ENCODE data around the gene TSPAN4. TPM values are rescaled to one million over a fixed set of nuclear protein-coding genes. Genes with fewer than 3 reads are reported as not detected.

Gene TSPAN4
- total and polyA plus RNA-seq, 4 donors = 27.2 to 151 (median 78.6) TPM

GRCh38 chr11:870418-870817 is 27.8 kb downstream of the TSPAN4 start:
- H3K4me3 ChIP-seq (ENCODE audit: low read depth, low read length) = no peak overlapping the region
- 91% methylated on average over 8 of the region's 8 CpGs for WGBS (ENCODE audit: insufficient coverage)
- no peak for DNase-seq (ENCODE audit: low read depth in 4 of 6, low spot score in 6 of 6)
- no peaks in the 10 kb centered on the region for H3K27me3 ChIP-seq (ENCODE audit: control insufficient read depth, insufficient read depth, low read length)
- H3K4me1 ChIP-seq (ENCODE audit: control insufficient read depth, insufficient read depth, low read length) = no peaks in the 10 kb centered on the region
- H3K27ac ChIP-seq (ENCODE audit: low read depth, low read length) = no peak overlapping the region
- no peaks in the 10 kb centered on the region for H3K9me3 ChIP-seq (ENCODE audit: control insufficient read depth, insufficient read depth, low read length)
- H3K36me3 ChIP-seq (ENCODE audit: control insufficient read depth, insufficient read depth, low read length) = peaks cover 92% of the 10 kb centered on the region

DNA sequence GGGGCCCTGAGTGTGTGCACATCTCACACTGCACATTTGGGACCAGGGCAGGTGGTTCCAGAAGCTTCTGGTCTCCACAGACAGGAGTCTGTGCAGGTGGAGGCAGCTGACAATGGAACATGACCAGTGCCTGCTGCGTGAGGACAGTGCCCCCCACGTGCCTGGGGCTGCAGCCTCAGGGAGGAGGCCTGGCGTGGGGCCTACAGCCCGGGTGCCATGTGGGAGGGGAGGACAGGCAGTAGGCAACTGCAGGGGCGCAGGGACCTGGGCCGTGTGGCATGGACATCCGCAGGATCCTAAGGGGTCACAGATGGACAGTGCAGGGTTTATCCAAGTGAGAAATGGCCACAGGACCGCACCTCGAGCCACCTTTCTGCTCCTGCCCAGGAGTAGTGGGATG is 28.8 kb downstream of the TSPAN4 start:
- WGBS (ENCODE audit: insufficient coverage) = 73% methylated on average over 9 of the region's 9 CpGs
- Histone ChIP-seq H3K27ac (ENCODE audit: low read depth, low read length) (no peak overlapping the region), H3K27me3 (ENCODE audit: control insufficient read depth, insufficient read depth, low read length) (no peaks in the 10 kb centered on the region), H3K4me3 (ENCODE audit: low read depth, low read length) (no peak overlapping the region), H3K9me3 (ENCODE audit: control insufficient read depth, insufficient read depth, low read length) (no peaks in the 10 kb centered on the region), H3K36me3 (ENCODE audit: control insufficient read depth, insufficient read depth, low read length) (peaks cover 92% of the 10 kb centered on the region), H3K4me1 (ENCODE audit: control insufficient read depth, insufficient read depth, low read length) (peaks cover 6% of the 10 kb centered on the region)
- DNase-seq (ENCODE audit: low read depth in 4 of 6, low spot score in 6 of 6) = no peak

- Histone ChIP-seq H3K9me3 (ENCODE audit: control insufficient read depth, insufficient read depth, low read length) (no peaks in the 10 kb centered on the region), H3K27ac (ENCODE audit: low read depth, low read length) (no peak overlapping the region), H3K27me3 (ENCODE audit: control insufficient read depth, insufficient read depth, low read length) (no peaks in the 10 kb centered on the region), H3K4me1 (ENCODE audit: control insufficient read depth, insufficient read depth, low read length) (peaks cover 14% of the 10 kb centered on the region), H3K36me3 (ENCODE audit: control insufficient read depth, insufficient read depth, low read length) (peaks cover 89% of the 10 kb centered on the region), H3K4me3 (ENCODE audit: low read depth, low read length) (no peak overlapping the region)
- WGBS (ENCODE audit: insufficient coverage) = 92% methylated on average over 8 of the region's 9 CpGs
- no peak for DNase-seq (ENCODE audit: low read depth in 4 of 6, low spot score in 6 of 6)
Measured at GRCh38 chr11:872799-873198, 30.1 kb downstream of the TSPAN4 start.

- Histone ChIP-seq H3K4me1 (ENCODE audit: control insufficient read depth, insufficient read depth, low read length) (peaks cover 14% of the 10 kb centered on the region), H3K9me3 (ENCODE audit: control insufficient read depth, insufficient read depth, low read length) (no peaks in the 10 kb centered on the region), H3K27ac (ENCODE audit: low read depth, low read length) (no peak overlapping the region), H3K36me3 (ENCODE audit: control insufficient read depth, insufficient read depth, low read length) (peaks cover 86% of the 10 kb centered on the region), H3K27me3 (ENCODE audit: control insufficient read depth, insufficient read depth, low read length) (no peaks in the 10 kb centered on the region), H3K4me3 (ENCODE audit: low read depth, low read length) (no peak overlapping the region)
- 75% methylated on average over 6 of the region's 12 CpGs for WGBS (ENCODE audit: insufficient coverage)
- DNase-seq (ENCODE audit: low read depth in 4 of 6, low spot score in 6 of 6) = no peak
Measured at GRCh38 chr11:873706-874105, 31.1 kb downstream of the TSPAN4 start.

- Histone ChIP-seq H3K36me3 (ENCODE audit: control insufficient read depth, insufficient read depth, low read length) (peaks cover 84% of the 10 kb centered on the region), H3K4me1 (ENCODE audit: control insufficient read depth, insufficient read depth, low read length) (peaks cover 14% of the 10 kb centered on the region), H3K27me3 (ENCODE audit: control insufficient read depth, insufficient read depth, low read length) (no peaks in the 10 kb centered on the region), H3K4me3 (ENCODE audit: low read depth, low read length) (no peak overlapping the region), H3K9me3 (ENCODE audit: control insufficient read depth, insufficient read depth, low read length) (no peaks in the 10 kb centered on the region), H3K27ac (ENCODE audit: low read depth, low read length) (no peak overlapping the region)
- no peak for DNase-seq (ENCODE audit: low read depth in 4 of 6, low spot score in 6 of 6)
- 96% methylated on average over 16 of the region's 16 CpGs for whole genome bisulfite sequencing (ENCODE audit: insufficient coverage)
Measured at GRCh38 chr11:875203-875602, 32.6 kb downstream of the TSPAN4 start.

DNA sequence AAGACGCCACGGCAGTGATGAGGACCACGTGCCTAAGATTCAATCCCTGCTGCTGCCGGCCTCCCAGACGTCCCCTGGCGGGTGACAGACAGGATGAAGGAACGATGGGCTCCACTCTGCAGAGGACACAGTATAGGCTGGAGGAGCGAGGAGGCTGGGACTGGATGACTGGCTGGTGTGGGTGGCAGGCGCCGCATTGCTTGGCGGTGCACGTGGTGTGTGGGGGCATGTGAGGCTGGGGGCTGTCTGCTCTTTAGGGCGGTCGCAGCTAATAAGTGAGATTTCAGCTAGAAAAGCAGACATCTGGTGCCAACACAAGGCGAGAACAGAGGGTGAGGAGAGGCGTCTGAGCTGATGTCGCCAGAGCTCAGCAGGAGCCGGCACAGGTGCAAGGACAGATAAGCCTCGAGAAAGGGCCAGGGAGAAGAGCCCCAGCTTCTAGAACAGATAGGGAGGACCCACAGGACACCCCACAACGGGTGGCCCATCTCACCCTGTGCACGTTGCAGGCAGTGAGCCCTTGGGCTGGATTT is 33.2 kb downstream of the TSPAN4 start:
- Histone ChIP-seq H3K27ac (ENCODE audit: low read depth, low read length) (no peak overlapping the region), H3K9me3 (ENCODE audit: control insufficient read depth, insufficient read depth, low read length) (no peaks in the 10 kb centered on the region), H3K36me3 (ENCODE audit: control insufficient read depth, insufficient read depth, low read length) (peaks cover 83% of the 10 kb centered on the region), H3K4me3 (ENCODE audit: low read depth, low read length) (no peak overlapping the region), H3K4me1 (ENCODE audit: control insufficient read depth, insufficient read depth, low read length) (peaks cover 14% of the 10 kb centered on the region), H3K27me3 (ENCODE audit: control insufficient read depth, insufficient read depth, low read length) (no peaks in the 10 kb centered on the region)
- DNase-seq (ENCODE audit: low read depth in 4 of 6, low spot score in 6 of 6) = peak in 1 of 6 donors; percentile 55
- 81% methylated on average over 21 of the region's 21 CpGs for WGBS (ENCODE audit: insufficient coverage)

DNA sequence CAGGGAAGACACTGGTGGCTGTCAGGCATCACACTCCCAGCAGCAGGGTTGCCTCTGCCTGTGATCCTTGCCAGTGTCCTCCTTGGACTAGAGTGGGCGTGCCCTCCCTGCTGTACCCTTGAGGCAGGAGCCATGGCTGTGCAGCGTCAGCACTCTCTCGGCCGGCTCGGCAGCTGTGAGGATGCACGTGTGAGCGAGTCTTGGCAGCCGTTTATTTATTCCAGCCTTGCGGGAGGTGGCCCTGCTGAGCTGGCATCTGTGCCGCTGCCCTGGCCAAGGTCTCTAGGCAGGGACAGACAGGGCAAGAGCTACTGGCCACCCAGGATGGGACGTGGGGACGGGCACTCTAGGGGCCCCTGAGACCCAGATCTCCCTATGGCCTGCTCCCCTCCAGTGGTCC is 33.9 kb downstream of the TSPAN4 start:
- H3K27ac ChIP-seq (ENCODE audit: low read depth, low read length) = no peak overlapping the region
- WGBS (ENCODE audit: insufficient coverage) = 25% methylated on average over 12 of the region's 12 CpGs
- DNase-seq (ENCODE audit: low read depth in 4 of 6, low spot score in 6 of 6) = peak in 2 of 6 donors; percentile 55 to 83
- no peaks in the 10 kb centered on the region for H3K27me3 ChIP-seq (ENCODE audit: control insufficient read depth, insufficient read depth, low read length)
- H3K4me3 ChIP-seq (ENCODE audit: low read depth, low read length) = no peak overlapping the region
- peaks cover 81% of the 10 kb centered on the region for H3K36me3 ChIP-seq (ENCODE audit: control insufficient read depth, insufficient read depth, low read length)
- H3K9me3 ChIP-seq (ENCODE audit: control insufficient read depth, insufficient read depth, low read length) = no peaks in the 10 kb centered on the region
- peaks cover 14% of the 10 kb centered on the region for H3K4me1 ChIP-seq (ENCODE audit: control insufficient read depth, insufficient read depth, low read length)

- 75% methylated on average over 6 of the region's 11 CpGs for WGBS (ENCODE audit: insufficient coverage)
- no peak for DNase-seq (ENCODE audit: low read depth in 4 of 6, low spot score in 6 of 6)
- Histone ChIP-seq H3K27me3 (ENCODE audit: control insufficient read depth, insufficient read depth, low read length) (no peaks in the 10 kb centered on the region), H3K4me3 (ENCODE audit: low read depth, low read length) (no peak overlapping the region), H3K9me3 (ENCODE audit: control insufficient read depth, insufficient read depth, low read length) (no peaks in the 10 kb centered on the region), H3K36me3 (ENCODE audit: control insufficient read depth, insufficient read depth, low read length) (peaks cover 82% of the 10 kb centered on the region), H3K4me1 (ENCODE audit: control insufficient read depth, insufficient read depth, low read length) (peaks cover 14% of the 10 kb centered on the region), H3K27ac (ENCODE audit: low read depth, low read length) (no peak overlapping the region)
Measured at GRCh38 chr11:877565-877964, 34.9 kb downstream of the TSPAN4 start.

DNA sequence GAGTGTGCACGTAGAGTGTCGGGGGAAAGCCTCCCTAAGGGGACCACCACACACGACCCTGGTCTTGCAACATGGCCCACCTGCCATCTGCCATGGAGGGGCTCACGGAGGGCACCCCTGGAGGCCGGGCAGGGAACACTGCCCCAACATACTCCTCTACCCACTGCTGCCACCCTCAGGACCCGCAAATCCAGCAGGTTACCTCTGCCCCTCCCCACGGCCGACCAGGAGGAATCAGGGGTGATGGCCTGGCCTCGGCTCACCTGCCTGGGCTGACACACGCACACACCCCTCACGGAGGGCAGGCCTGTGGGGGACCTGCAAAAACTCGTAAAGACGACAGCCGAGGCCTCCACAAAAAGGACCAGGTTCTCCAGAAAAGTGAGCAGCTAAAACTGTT is 37.8 kb downstream of the TSPAN4 start:
- H3K9me3 ChIP-seq (ENCODE audit: control insufficient read depth, insufficient read depth, low read length) = no peaks in the 10 kb centered on the region
- H3K36me3 ChIP-seq (ENCODE audit: control insufficient read depth, insufficient read depth, low read length) = peaks cover 88% of the 10 kb centered on the region
- peaks cover 14% of the 10 kb centered on the region for H3K4me1 ChIP-seq (ENCODE audit: control insufficient read depth, insufficient read depth, low read length)
- no peak overlapping the region for H3K27ac ChIP-seq (ENCODE audit: low read depth, low read length)
- no peak for DNase-seq (ENCODE audit: low read depth in 4 of 6, low spot score in 6 of 6)
- no peaks in the 10 kb centered on the region for H3K27me3 ChIP-seq (ENCODE audit: control insufficient read depth, insufficient read depth, low read length)
- no peak overlapping the region for H3K4me3 ChIP-seq (ENCODE audit: low read depth, low read length)
- WGBS (ENCODE audit: insufficient coverage) = 91% methylated on average over 12 of the region's 14 CpGs

GRCh38 chr11:882596-882995 is 39.9 kb downstream of the TSPAN4 start:
- no peaks in the 10 kb centered on the region for H3K4me1 ChIP-seq (ENCODE audit: control insufficient read depth, insufficient read depth, low read length)
- H3K9me3 ChIP-seq (ENCODE audit: control insufficient read depth, insufficient read depth, low read length) = no peaks in the 10 kb centered on the region
- WGBS (ENCODE audit: insufficient coverage) = 79% methylated on average over 10 of the region's 14 CpGs
- no peak overlapping the region for H3K4me3 ChIP-seq (ENCODE audit: low read depth, low read length)
- no peak overlapping the region for H3K27ac ChIP-seq (ENCODE audit: low read depth, low read length)
- peaks cover 87% of the 10 kb centered on the region for H3K36me3 ChIP-seq (ENCODE audit: control insufficient read depth, insufficient read depth, low read length)
- H3K27me3 ChIP-seq (ENCODE audit: control insufficient read depth, insufficient read depth, low read length) = no peaks in the 10 kb centered on the region
- DNase-seq (ENCODE audit: low read depth in 4 of 6, low spot score in 6 of 6) = no peak

Measured in spinal cord (tissue), 10 donors.